GM15510 (cell line): ENCODE data around the gene PTTG1IP.

Experiments used
- POLR2A ChIP-seq: IDR thresholded peaks from 3 replicates; pipeline ENCODE4 v1.6.1; 2011; ENCODE audit warnings: borderline replicate concordance; ENCODE audit not compliant: insufficient read length; ENCODE audit errors: extremely low read depth

Gene PTTG1IP

GRCh38 chr21:44838951-44839350 is 34.5 kb downstream of the PTTG1IP start:
- no peak for TF ChIP-seq POLR2A

DNA sequence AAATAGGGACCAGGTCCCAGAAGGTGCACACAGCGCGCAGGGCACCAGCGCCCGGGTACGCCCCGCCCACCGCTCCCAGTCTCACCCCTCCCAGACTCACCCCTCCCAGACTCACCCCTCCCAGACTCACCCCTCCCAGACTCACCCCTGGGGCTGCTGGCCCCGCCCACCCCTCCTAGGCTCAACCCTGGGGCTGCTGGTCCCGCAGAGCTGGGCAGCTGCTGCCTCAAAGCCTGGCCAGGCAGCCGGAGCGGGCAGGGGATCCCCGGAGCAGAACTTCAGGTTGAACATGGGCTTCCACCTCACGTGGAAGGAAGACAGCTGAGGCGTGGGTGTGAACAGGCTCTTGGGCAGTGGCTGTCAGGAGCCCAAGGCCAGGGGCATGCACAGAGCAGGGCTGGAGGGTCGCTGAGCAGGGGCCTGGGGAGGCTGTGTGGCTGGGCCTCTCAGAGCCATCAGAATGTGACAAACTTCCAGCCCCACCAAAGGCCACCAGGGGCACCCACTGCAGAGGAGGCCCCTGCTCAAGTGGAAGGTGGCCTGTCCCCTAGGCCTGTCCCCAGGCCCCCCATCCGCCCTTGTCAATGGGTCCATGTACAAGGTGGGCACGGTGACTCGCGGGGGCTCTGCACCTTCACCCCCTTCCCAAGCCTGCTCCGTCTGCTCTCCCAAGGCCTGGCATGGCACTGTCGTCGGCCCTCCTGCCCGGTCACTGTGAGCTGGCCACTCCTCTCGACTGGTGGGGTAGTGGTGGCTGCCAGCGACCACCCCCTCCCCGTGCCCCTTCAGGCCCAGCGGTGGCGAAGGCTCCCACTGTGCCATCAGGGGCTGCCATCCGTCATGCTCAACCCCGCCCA is 35.2 kb downstream of the PTTG1IP start:
- no peak for TF ChIP-seq POLR2A

- TF ChIP-seq POLR2A: no peak
These were observed 36.0 kb downstream of the PTTG1IP start for GRCh38 chr21:44837537-44837936.

GRCh38 chr21:44836666-44837471 is 36.6 kb downstream of the PTTG1IP start:
- no peak for TF ChIP-seq POLR2A

DNA sequence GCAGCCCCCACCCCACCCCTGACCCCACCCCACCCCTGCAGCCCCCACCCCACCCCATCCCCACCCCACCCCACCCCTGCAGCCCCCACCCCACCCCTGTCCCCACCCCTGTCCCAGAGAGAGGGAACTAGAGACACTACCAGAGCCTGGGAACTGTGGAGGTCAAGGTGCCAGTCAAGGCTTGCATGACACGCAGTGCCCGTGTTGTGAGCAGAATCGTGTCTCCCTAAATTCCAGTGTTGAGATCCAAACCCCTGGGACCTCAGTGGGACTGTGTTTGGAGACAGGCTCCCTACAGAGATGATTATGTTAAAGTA is 37.2 kb downstream of the PTTG1IP start:
- TF ChIP-seq POLR2A: no peak

- TF ChIP-seq POLR2A: no peak
These were observed 37.9 kb downstream of the PTTG1IP start for GRCh38 chr21:44835647-44835973.

DNA sequence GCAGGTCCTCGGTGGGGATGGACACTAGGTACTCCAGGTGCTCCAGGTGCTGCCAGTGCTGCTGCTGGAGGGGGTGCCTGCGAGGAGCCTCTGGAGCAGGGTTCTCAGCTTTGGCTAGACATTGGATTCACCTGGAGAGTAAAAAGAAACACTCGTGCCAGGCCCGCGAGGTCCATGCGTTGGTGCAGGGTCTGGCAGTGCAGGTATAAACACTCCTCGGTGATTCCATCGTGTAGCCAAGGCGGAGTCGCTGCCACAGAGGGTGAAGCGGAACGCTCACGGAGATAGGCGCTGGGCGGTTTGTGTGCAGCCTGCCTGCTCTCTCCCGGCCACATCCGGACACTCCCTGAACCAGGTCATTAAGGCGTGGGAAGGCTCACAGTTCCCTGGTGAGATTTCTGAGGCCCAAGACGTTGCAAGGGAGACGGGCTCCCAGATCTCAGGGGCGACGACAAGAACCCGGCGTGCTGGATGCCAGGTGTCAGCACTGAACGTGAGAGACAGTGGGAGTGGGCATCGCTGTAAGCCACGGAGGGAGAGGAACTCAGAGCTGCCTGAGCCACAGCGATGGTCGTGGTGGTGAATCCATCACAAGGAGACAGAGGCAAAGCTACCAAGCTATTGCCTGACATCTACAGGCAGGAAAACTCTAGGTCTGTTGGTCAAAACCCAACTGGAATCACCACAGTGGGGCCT is 38.4 kb downstream of the PTTG1IP start:
- no peak for TF ChIP-seq POLR2A

DNA sequence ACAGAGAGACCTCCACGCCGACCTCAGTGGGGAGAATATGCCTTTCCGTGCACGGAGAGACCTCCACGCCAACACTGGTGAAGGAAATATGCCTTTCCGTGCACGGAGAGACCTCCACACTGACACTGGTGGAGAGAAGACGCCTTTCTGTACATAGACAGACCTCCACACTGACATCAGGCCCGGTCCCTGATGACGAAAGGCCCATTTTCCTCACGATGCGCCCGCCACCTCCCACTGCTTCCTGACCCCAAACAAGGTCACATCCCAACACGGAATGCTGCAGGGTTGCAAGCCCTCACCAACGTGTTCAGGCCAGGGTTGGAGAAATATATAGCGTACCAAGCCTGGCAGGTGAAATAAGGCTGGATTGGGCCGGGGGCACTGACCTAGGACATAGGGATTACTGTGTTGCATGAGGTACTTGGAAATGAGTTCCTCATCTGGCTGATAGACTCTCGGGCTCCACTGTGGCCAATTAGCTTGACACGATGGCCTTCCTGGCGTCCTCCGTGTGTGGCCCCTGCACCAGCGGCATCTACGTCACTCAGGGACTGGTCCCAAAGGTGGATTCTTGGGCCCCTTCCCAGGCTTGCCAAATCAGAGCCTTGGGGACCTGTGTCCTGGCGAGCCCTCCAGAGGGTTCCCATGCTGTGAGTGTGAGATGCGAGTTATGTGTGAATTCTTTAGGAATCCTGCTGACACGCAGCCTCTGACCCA is 39.1 kb downstream of the PTTG1IP start:
- TF ChIP-seq POLR2A: no peak

DNA sequence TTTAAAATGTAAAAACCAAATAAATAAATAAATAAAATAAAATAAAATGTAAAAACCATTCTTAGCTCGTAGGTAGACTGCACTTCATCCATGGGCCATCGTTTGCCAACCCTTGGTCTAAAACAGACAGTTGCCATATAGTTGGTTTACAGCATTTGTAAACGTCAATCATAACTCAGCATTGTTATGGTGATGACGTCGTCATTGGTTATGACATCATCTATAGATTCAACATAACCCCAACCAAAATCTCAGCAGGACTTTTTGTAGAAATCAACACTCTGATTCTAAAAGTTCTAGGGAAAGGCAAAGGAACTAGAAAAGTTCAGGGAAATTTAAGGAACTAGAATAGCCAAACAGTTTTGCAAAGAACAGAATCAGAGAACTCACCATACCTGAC is 39.8 kb downstream of the PTTG1IP start:
- TF ChIP-seq POLR2A: no peak

DNA sequence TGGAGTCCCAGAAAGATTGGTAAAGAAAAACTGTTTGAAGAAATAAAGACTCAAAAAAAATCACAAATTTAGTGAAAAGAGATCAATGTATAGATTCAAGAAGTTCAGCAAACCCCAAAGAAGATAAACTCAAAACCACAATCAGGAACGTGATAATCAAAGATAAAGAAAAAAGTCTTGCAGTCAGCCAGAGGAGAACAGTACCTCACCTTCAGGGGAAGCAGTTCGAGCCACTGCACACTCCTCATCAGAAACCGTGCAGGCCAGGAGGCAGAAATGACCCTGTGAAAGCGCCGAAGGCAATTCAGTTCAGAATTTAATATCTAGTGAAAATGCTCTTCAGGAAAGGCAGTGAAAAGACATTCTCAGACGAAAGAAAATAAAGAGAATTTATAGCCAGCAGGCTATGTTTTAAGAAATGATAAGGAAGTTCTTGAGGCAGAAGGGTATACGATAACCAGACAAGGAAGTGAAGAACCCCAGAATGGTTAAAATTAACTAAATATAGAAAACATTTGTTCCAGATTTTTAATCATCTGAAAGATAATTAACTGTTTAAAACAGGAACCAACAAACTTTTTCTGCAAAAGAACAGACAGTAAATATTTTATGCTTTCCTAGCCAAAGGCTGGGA is 42.1 kb downstream of the PTTG1IP start:
- TF ChIP-seq POLR2A: no peak

GRCh38 chr21:44829507-44830092 is 43.9 kb downstream of the PTTG1IP start:
- no peak for TF ChIP-seq POLR2A

DNA sequence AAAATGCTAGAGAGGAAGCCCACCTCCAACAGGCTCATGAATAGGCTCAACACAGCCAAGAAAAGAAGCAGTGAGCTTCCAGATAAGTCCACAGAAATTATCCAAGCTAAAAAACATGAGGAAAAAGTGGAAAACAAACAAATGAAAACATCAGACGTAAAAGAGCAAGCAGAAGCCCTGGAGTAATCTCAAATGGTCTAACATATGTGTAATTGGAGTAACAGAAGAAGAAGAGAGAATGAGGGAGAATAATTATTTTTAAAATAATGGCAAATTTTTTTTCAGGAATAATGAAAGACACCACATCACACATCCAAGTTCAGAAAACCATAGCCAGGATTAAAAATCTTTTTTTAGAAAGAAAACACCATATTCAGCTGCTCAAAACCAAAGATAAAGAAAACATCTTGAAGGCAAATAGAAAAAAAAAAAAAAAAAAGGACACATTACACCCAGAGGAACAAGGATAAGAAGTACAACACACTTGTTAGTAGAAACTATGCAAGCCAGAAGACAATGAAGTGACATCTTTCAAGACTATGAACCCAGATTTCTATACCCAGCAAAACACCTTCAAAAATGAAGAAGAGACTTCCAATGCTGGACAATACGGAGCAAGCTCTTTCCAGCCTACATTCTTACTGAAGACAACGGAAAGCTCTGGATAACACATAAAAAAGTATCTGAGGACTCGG is 45.0 kb downstream of the PTTG1IP start:
- no peak for TF ChIP-seq POLR2A

- no peak for TF ChIP-seq POLR2A
These were observed 50.3 kb downstream of the PTTG1IP start for GRCh38 chr21:44823179-44823660.
